ENCODE results near the gene ZSWIM6. TPM values are rescaled to one million over a fixed set of nuclear protein-coding genes. Genes with fewer than 3 reads are reported as not detected.

The ZSWIM6 gene
- total RNA-seq, 6 experiments from 2014 or later, result 9.7 to 13.5 (median 11.7) TPM

DNA sequence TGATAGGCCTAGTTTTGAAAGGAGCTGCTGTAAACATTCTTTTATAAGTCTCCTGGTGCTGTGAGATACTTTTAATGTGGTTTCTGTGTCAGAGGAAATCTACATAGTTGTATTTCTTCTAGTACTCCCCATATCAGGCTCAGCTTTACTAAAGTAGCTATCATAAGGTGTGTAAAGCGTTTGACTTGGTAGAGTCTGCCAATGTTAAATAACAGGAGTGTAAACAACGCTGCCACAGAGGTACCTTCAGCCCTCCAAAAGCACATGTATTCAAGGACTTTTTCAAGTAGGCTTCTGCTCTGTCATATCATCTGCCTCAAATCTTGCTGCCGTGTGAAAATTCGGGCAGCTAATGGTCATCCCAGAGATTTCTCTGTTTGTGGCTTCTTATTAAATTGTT, 142.7 kb downstream of the ZSWIM6 start:
- Mint-ChIP-seq H3K36me3 (ENCODE audit: low read depth) (peaks cover 5% of the 10 kb centered on the region; the same call in 1 of the 2 replicates), H3K9me3 (no peaks in the 10 kb centered on the region), H3K27me3 (ENCODE audit: insufficient read depth) (no peaks in the 10 kb centered on the region), H3K4me1 (ENCODE audit: low read depth) (peaks cover 6% of the 10 kb centered on the region; the same call in 1 of the 2 replicates), H3K27ac (no peak overlapping the region), H3K4me3 (no peak overlapping the region)
- no peak for DNase-seq
- TF ChIP-seq, protein P1, sequence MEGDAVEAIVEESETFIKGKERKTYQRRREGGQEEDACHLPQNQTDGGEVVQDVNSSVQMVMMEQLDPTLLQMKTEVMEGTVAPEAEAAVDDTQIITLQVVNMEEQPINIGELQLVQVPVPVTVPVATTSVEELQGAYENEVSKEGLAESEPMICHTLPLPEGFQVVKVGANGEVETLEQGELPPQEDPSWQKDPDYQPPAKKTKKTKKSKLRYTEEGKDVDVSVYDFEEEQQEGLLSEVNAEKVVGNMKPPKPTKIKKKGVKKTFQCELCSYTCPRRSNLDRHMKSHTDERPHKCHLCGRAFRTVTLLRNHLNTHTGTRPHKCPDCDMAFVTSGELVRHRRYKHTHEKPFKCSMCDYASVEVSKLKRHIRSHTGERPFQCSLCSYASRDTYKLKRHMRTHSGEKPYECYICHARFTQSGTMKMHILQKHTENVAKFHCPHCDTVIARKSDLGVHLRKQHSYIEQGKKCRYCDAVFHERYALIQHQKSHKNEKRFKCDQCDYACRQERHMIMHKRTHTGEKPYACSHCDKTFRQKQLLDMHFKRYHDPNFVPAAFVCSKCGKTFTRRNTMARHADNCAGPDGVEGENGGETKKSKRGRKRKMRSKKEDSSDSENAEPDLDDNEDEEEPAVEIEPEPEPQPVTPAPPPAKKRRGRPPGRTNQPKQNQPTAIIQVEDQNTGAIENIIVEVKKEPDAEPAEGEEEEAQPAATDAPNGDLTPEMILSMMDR (IDR thresholded peaks at IDR 0.05), result no peak

DNA sequence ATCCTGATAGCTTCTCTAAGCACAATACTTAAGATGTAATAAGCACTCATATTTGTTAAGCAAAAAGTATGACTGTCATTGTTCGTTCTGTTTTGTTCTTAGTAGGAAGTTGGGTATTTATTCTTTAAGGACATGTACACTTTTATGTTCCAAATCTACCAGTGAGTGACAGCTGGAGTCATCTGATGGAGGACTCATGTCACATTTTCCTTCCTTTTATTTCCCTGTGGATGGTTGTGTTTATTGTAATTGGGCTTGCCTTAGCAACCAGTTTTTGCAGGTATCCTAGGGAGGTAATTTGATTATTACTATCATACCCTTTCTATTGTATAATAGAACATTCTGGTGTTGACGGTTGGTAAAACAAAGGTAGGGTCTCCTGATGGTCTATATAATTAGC, 145.7 kb downstream of the ZSWIM6 start:
- TF ChIP-seq, protein P1 (IDR thresholded peaks at IDR 0.05), result no peak
- Mint-ChIP-seq H3K4me1 (ENCODE audit: low read depth) (peaks cover 14% of the 10 kb centered on the region; the same call in 1 of the 2 replicates), H3K36me3 (ENCODE audit: low read depth) (peaks cover 5% of the 10 kb centered on the region; the same call in 1 of the 2 replicates), H3K4me3 (no peak overlapping the region), H3K27ac (no peak overlapping the region), H3K27me3 (ENCODE audit: insufficient read depth) (no peaks in the 10 kb centered on the region), H3K9me3 (no peaks in the 10 kb centered on the region)
- no peak for DNase-seq

GRCh38 chr5:61479850-61480614, 148.0 kb downstream of the ZSWIM6 start:
- TF ChIP-seq, protein P1 (IDR thresholded peaks at IDR 0.05), result no peak
- Mint-ChIP-seq H3K36me3 (ENCODE audit: low read depth) (peaks cover 13% of the 10 kb centered on the region), H3K4me1 (ENCODE audit: low read depth) (peaks cover 14% of the 10 kb centered on the region; the same call in 1 of the 2 replicates), H3K4me3 (no peak overlapping the region), H3K27me3 (ENCODE audit: insufficient read depth) (no peaks in the 10 kb centered on the region), H3K27ac (no peak overlapping the region), H3K9me3 (no peaks in the 10 kb centered on the region)
- no peak for DNase-seq

- no peaks in the 10 kb centered on the region for H3K9me3 Mint-ChIP-seq
- H3K4me1 Mint-ChIP-seq (ENCODE audit: low read depth), result peaks cover 26% of the 10 kb centered on the region
- DNase-seq, result no peak
- TF ChIP-seq, protein P1 (IDR thresholded peaks at IDR 0.05), result no peak
- no peak overlapping the region for H3K4me3 Mint-ChIP-seq
- H3K36me3 Mint-ChIP-seq (ENCODE audit: low read depth), result peaks cover 13% of the 10 kb centered on the region
- H3K27me3 Mint-ChIP-seq (ENCODE audit: insufficient read depth), result no peaks in the 10 kb centered on the region
- H3K27ac Mint-ChIP-seq, result no peak overlapping the region
Measured at GRCh38 chr5:61482980-61483379, 150.9 kb downstream of the ZSWIM6 start.

- peak; percentile 30 for DNase-seq
- H3K27me3 Mint-ChIP-seq (ENCODE audit: insufficient read depth), result no peaks in the 10 kb centered on the region
- H3K4me1 Mint-ChIP-seq (ENCODE audit: low read depth), result peaks cover 12% of the 10 kb centered on the region
- TF ChIP-seq, protein P1 (IDR thresholded peaks at IDR 0.05), result no peak
- H3K27ac Mint-ChIP-seq, result no peak overlapping the region
- H3K9me3 Mint-ChIP-seq, result no peaks in the 10 kb centered on the region
- H3K36me3 Mint-ChIP-seq (ENCODE audit: low read depth), result peaks cover 16% of the 10 kb centered on the region
- H3K4me3 Mint-ChIP-seq, result no peak overlapping the region
Measured at GRCh38 chr5:61486476-61486875, 154.4 kb downstream of the ZSWIM6 start.
